C4-2B (cell line): ENCODE data around the gene MBD6.

ENCODE experiments used
- ZFX ChIP-seq: fragments of 450-650 bp; IDR thresholded peaks from 2 replicates; pipeline ENCODE4 v1.6.1; 2017
- TF ChIP-seq, protein P1 (sequence below): fragments of 450-650 bp; conservative IDR thresholded peaks from 2 replicates; pipeline ENCODE4 v1.5.1; 2017; ENCODE audit warnings: mild to moderate bottlenecking

DNA sequence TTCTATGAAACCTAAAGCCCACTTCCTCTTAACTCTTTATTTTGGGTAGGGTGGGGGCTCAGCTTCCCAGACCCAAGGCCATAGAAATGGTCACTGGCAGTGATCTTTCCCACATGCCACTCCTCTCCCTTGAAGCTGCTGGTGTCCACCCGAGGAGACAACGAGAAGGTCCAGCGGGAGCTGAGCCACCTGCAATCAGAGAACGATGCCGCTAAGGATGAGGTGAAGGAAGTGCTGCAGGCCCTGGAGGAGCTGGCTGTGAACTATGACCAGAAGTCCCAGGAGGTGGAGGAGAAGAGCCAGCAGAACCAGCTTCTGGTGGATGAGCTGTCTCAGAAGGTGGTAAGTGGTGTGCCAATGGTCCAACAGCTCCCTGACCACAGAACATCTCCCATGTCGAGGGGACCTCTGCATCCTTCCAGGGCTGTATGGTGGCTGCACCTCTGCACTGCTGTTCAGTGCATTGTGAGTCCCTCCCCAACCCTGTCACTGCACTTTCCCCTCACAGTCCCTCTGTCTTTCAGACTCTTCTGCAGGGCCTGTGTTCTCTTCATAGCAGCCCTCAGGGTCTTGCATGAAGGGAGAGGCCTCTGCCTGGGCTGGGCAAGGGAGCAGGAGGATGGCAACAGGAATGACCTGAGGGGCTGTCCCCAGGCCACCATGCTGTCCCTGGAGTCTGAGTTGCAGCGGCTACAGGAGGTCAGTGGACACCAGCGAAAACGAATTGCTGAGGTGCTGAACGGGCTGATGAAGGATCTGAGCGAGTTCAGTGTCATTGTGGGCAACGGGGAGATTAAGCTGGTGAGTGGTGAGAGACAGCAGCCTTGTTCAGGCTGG, 49.5 kb downstream of the MBD6 start:
- TF ChIP-seq, protein P1, sequence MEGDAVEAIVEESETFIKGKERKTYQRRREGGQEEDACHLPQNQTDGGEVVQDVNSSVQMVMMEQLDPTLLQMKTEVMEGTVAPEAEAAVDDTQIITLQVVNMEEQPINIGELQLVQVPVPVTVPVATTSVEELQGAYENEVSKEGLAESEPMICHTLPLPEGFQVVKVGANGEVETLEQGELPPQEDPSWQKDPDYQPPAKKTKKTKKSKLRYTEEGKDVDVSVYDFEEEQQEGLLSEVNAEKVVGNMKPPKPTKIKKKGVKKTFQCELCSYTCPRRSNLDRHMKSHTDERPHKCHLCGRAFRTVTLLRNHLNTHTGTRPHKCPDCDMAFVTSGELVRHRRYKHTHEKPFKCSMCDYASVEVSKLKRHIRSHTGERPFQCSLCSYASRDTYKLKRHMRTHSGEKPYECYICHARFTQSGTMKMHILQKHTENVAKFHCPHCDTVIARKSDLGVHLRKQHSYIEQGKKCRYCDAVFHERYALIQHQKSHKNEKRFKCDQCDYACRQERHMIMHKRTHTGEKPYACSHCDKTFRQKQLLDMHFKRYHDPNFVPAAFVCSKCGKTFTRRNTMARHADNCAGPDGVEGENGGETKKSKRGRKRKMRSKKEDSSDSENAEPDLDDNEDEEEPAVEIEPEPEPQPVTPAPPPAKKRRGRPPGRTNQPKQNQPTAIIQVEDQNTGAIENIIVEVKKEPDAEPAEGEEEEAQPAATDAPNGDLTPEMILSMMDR, result no peak
- TF ChIP-seq ZFX, result no peak
